Measurements from ENCODE around the gene SEPTIN10.
"Not testable (repeated sequence)": the region's sequence is repeated elsewhere in the genome, so short reads cannot be mapped to it uniquely, and the experiment has no call there.

SEPTIN10 gene

DNA sequence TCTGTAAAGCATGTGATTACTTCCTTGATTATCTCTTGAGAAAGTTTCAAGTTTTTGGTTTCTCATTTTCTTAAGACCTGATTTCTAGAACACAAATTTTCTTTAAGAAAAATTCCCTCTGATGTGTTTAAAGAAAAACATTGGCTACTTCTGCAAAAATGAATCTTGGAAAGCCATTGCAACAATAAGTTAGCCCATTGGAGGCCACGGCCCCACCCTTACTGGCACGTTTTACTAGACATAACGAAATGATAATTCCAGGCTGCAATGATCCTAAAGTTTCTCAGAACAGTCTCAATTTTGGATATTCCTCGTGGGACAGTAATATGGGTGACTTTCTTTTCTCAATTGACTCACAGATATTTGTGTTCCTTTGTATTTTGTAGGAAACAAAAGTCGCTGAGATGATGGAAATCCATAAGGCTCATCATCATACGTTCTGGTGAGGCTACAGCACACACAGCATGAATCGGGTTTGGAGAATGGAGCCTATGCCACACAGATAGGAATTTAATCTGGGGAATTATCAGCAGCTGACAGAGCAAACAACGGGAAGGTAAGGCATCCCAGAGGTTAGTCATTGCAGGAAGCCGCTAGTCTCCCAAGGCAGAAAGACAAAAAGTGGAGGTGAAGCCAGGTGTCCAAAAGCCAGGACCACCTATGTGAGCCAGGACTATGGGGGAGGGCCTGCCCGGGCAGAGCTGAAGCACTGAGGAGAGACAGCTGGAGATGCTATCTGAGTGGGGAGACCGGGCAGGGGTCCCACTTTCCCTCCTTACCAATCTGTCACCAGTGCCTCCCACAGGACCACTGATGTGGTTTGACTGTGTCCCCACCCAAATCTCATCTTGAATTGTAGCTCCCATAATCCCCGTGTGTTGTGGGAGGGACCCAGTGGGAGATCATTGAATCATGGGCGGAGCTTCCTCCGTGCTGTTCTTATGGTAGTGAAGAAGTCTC lies 36.2 kb upstream of the SEPTIN10 start:
- no peak overlapping the region for H3K27ac ChIP-seq
- TF ChIP-seq, protein P1, sequence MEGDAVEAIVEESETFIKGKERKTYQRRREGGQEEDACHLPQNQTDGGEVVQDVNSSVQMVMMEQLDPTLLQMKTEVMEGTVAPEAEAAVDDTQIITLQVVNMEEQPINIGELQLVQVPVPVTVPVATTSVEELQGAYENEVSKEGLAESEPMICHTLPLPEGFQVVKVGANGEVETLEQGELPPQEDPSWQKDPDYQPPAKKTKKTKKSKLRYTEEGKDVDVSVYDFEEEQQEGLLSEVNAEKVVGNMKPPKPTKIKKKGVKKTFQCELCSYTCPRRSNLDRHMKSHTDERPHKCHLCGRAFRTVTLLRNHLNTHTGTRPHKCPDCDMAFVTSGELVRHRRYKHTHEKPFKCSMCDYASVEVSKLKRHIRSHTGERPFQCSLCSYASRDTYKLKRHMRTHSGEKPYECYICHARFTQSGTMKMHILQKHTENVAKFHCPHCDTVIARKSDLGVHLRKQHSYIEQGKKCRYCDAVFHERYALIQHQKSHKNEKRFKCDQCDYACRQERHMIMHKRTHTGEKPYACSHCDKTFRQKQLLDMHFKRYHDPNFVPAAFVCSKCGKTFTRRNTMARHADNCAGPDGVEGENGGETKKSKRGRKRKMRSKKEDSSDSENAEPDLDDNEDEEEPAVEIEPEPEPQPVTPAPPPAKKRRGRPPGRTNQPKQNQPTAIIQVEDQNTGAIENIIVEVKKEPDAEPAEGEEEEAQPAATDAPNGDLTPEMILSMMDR (IDR thresholded peaks at IDR 0.05), result no peak
- TF ChIP-seq ZFX (IDR thresholded peaks at IDR 0.05; ENCODE audit: borderline replicate concordance), result no peak

GRCh38 chr2:109648041-109648527 lies 34.3 kb upstream of the SEPTIN10 start:
- TF ChIP-seq, protein P1 (IDR thresholded peaks at IDR 0.05), result no peak
- no peak for TF ChIP-seq ZFX (IDR thresholded peaks at IDR 0.05; ENCODE audit: borderline replicate concordance)
- H3K27ac ChIP-seq, result no peak overlapping the region

DNA sequence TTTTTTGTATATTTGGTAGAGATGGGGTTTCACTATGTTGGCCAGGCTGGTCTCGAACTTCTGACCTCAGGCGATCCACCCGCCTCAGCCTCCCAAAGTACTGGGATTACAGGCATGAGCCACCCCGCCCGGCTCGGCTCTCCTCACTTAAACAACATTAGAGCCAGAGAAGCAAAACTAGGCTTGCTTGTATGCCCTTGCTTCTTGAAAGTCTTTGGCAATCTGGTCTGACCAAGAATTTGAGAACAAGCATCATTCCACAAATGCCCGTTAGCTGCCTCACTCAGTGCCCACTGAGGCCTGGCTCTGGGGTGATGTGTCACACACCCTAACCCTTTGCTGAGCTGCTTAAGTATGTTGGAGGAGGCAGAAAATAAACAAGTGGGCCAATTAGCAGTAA lies 33.9 kb upstream of the SEPTIN10 start:
- no peak overlapping the region for H3K27ac ChIP-seq
- TF ChIP-seq, protein P1 (IDR thresholded peaks at IDR 0.05), result no peak
- TF ChIP-seq ZFX (IDR thresholded peaks at IDR 0.05; ENCODE audit: borderline replicate concordance), result no peak

DNA sequence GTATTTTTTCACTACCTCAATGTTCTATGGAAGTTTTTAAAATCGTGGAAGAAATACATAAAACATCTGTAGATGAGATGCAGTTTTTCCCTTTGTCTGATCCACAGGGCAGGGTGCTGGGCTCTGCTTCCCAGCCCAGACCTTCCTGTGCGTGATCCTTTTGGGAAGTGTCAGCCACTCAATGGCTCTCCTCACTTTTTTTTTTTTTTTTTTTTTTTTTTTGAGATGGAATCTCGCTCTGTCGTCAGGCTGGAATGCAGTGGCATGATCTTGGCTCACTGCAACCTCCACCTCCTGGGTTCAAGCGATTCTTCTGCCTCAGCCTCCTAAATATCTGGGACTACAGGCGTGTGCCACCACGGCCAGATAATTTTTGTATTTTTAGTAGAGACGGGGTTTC lies 33.2 kb upstream of the SEPTIN10 start:
- no peak for TF ChIP-seq ZFX (IDR thresholded peaks at IDR 0.05; ENCODE audit: borderline replicate concordance)
- TF ChIP-seq, protein P1 (IDR thresholded peaks at IDR 0.05), result no peak
- no peak overlapping the region for H3K27ac ChIP-seq

DNA sequence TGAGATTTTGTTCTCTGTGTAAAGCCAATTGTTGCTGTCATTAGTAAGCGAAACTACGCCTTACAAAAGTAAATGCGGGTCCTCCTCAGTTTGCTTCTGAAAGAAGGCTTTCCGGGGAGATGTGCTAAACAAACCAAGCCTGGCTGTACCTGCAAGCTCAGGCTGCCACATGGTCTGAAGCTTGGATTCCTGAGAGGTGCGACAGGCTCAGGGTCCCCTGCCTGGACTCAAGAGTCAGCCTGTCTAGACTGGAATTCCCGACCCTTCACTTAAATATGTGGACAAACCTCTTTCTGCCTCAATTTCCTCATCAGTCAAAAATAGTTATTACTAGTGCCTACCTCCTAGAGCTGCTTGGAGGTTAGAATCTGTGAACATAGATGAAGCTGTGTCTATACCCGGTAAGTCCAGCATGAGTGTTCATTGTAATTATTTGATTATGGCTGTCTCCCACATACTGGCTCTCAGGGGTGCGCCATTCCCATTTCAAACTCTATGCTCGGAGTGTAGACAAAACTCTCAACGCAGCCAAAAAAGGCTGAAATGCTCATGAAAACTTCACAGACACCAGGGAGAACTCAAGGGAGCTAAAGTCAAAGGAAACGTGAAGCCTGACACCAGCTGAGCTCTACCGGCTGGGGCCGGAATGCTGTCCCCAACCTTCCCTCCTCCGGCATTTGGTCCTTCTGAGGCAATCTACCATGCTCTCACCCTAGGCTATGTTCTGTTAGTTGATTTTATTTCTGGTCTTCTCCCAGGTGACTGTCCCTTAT lies 31.8 kb upstream of the SEPTIN10 start:
- no peak for TF ChIP-seq ZFX (IDR thresholded peaks at IDR 0.05; ENCODE audit: borderline replicate concordance)
- TF ChIP-seq, protein P1 (IDR thresholded peaks at IDR 0.05), result no peak
- H3K27ac ChIP-seq, result no peak overlapping the region

DNA sequence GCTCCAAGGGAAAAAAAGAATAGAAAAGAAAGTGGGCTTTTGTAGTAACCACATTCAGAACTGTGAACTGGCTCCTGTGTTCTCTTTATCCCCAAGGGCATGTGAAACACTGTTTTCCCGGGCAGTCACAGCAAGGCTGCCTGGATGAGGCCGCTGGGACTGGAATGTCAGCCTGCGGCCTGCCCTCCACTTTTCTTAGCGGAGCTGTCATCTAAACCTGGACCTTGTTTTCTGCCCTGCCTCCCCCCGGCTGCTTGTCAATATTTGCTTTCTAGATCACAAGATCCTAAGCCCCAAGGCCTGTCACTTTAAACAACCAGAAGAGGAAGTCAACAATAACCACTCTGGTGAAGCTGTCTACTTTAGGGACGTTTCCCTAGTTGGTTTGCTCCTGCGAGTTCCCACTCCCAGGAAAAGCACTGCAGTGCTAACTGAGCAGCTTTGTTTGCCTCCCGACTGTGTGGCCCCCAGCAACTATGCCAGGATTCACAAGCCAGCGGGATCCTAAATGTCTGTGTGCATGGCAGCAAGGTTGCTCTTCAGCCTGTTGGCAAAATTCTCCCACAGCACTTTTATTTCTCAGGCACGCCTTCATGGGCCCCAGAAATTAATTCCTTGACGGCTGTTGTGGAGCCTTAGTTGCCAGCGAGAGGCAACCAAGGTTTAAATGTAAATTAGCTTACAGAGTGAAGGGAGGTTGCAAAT lies 31.0 kb upstream of the SEPTIN10 start:
- TF ChIP-seq ZFX (IDR thresholded peaks at IDR 0.05; ENCODE audit: borderline replicate concordance), result no peak
- H3K27ac ChIP-seq, result peak overlapping the region; percentile 56

GRCh38 chr2:109640000-109640399 lies 26.2 kb upstream of the SEPTIN10 start:
- H3K27ac ChIP-seq, result not testable (repeated sequence)

All from 22Rv1 (cell line).